AG10803 (cell line): ENCODE data around the gene C4orf36.

Experiments used
- DNase-seq: peaks from one replicate; pipeline ENCODE4 v3.0.0; 2010; ENCODE audit warnings: low read depth
- H3K4me3 ChIP-seq: 2 replicates; pipeline ENCODE4 v1.5.1; 2011; ENCODE audit warnings: mild to moderate bottlenecking, low read length, control low read depth
- TF ChIP-seq, protein P1 (sequence below): conservative IDR thresholded peaks from 2 replicates; pipeline ENCODE4 v1.5.1; 2011; ENCODE audit warnings: mild to moderate bottlenecking, low read length, control low read depth, inconsistent platforms

The C4orf36 gene

GRCh38 chr4:86853209-86853608 is 39.0 kb downstream of the C4orf36 start:
- DNase-seq = no peak
- TF ChIP-seq, protein P1, sequence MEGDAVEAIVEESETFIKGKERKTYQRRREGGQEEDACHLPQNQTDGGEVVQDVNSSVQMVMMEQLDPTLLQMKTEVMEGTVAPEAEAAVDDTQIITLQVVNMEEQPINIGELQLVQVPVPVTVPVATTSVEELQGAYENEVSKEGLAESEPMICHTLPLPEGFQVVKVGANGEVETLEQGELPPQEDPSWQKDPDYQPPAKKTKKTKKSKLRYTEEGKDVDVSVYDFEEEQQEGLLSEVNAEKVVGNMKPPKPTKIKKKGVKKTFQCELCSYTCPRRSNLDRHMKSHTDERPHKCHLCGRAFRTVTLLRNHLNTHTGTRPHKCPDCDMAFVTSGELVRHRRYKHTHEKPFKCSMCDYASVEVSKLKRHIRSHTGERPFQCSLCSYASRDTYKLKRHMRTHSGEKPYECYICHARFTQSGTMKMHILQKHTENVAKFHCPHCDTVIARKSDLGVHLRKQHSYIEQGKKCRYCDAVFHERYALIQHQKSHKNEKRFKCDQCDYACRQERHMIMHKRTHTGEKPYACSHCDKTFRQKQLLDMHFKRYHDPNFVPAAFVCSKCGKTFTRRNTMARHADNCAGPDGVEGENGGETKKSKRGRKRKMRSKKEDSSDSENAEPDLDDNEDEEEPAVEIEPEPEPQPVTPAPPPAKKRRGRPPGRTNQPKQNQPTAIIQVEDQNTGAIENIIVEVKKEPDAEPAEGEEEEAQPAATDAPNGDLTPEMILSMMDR = no peak
- H3K4me3 ChIP-seq = no peak overlapping the region

GRCh38 chr4:86848732-86849619 is 43.2 kb downstream of the C4orf36 start, which contains the start of gene SLC10A6:
Gene SLC10A6, minus strand, starts transcription at chr4:86849384. Its CDS starts 269 bp downstream, at chr4:86849115.
- TF ChIP-seq, protein P1 = no peak
- peak; percentile 49 for DNase-seq
- no peak within 1 kb of the TSS for H3K4me3 ChIP-seq

DNA sequence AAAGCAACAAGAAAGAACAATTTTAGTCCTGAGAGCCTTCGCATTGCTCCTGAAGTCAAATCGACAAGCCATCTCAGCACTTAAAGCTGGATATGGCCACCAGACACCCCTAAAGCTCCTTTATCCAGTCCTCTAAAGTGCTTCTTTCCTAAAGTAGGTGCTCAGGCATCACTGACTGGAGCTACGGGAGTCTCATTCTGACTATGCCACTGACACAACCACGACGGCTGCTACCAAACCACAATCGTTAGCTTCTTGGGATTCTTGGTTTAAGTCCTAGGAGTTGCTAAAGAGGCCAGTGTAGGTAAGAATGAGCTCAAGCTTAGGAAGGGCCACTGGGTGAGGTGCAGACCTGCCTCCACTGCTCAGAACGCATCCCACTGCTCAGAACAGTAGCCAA is 44.1 kb downstream of the C4orf36 start:
- TF ChIP-seq, protein P1 = no peak
- peak; percentile 72 for DNase-seq
- no peak overlapping the region for H3K4me3 ChIP-seq

- no peak for DNase-seq
- no peak overlapping the region for H3K4me3 ChIP-seq
- TF ChIP-seq, protein P1 = no peak
These were observed 44.7 kb downstream of the C4orf36 start for GRCh38 chr4:86847571-86847970.

GRCh38 chr4:86846921-86847320 is 45.3 kb downstream of the C4orf36 start:
- no peak overlapping the region for H3K4me3 ChIP-seq
- DNase-seq = peak; percentile 76
- TF ChIP-seq, protein P1 = no peak

GRCh38 chr4:86845593-86845992 is 46.6 kb downstream of the C4orf36 start:
- TF ChIP-seq, protein P1 = no peak
- DNase-seq = no peak
- no peak overlapping the region for H3K4me3 ChIP-seq

- no peak for DNase-seq
- TF ChIP-seq, protein P1 = no peak
These were observed 50.9 kb downstream of the C4orf36 start for GRCh38 chr4:86841309-86841708.

More at GRCh38 chr4:86841309-86841708, 50.9 kb downstream of the C4orf36 start:
- H3K4me3 ChIP-seq = no peak overlapping the region
